WI38 (cell line): ENCODE data around the gene GNA14.

Experiments
- H3K4me3 ChIP-seq: 2 replicates; pipeline ENCODE4 v1.5.1; 2011; ENCODE audit warnings: low read depth, mild to moderate bottlenecking, control low read depth, low read length
- TF ChIP-seq, protein P1 (sequence below): IDR thresholded peaks from 2 replicates; pipeline ENCODE4 v1.5.1; 2012; ENCODE audit warnings: low read depth, mild to moderate bottlenecking, control low read depth, low read length

Gene GNA14

DNA sequence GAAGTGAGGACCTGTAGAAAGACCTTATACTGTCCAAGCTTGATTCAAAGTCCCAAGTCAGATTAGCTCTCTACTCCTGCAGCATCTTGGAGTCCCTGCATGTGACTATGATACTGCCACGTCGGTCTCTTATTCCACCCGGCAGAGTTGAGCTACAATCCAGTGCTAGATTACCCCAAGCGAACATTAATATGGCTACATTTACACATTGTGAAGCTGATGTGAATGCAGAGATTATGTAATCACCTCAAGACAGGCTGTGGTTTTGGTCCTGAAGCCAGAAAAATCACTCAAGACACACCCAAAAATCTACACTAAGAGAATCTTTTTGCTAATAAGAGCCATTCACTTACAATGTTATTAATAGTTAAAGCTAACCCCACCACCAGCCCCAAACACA lies 116.7 kb downstream of the GNA14 start:
- no peak overlapping the region for H3K4me3 ChIP-seq
- TF ChIP-seq, protein P1, sequence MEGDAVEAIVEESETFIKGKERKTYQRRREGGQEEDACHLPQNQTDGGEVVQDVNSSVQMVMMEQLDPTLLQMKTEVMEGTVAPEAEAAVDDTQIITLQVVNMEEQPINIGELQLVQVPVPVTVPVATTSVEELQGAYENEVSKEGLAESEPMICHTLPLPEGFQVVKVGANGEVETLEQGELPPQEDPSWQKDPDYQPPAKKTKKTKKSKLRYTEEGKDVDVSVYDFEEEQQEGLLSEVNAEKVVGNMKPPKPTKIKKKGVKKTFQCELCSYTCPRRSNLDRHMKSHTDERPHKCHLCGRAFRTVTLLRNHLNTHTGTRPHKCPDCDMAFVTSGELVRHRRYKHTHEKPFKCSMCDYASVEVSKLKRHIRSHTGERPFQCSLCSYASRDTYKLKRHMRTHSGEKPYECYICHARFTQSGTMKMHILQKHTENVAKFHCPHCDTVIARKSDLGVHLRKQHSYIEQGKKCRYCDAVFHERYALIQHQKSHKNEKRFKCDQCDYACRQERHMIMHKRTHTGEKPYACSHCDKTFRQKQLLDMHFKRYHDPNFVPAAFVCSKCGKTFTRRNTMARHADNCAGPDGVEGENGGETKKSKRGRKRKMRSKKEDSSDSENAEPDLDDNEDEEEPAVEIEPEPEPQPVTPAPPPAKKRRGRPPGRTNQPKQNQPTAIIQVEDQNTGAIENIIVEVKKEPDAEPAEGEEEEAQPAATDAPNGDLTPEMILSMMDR = no peak

DNA sequence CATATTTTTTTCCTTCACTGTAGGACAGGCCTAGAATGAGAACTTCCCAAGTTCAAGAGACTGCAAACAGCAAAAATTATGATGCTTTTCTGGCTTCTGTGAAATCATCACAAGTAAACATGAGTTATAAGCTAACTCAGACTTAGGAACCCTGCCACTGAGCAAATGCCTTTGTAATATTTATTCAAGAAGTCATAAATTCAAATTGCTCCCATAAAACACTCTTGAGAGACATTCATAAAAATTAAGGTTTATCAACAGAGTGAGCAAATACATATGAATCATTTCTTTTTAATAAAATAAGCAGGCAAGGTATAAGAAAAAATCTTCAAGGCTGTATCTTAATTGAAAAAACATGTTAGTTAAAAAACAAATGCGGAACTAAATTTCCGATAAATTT lies 124.2 kb downstream of the GNA14 start:
- TF ChIP-seq, protein P1 = no peak
- no peak overlapping the region for H3K4me3 ChIP-seq

DNA sequence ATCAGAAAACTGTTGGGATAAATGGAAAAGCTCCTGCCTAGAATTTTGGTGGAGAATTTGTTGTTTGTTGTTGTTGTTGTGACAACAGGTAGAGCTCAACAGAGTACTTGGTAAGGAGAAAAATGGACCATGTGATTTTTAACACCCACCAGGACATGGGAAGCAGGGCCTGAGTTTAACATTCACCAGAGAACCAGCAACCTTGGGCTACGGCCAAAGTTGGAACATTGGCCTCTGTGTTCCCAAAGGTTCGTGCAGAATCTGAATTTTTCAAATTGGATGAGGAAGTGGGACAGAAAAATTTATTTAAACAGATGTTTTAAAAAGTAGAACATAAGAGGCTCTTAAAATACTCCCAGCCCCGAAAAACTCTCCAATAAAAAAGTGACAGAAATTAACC lies 127.0 kb downstream of the GNA14 start:
- H3K4me3 ChIP-seq = no peak overlapping the region

DNA sequence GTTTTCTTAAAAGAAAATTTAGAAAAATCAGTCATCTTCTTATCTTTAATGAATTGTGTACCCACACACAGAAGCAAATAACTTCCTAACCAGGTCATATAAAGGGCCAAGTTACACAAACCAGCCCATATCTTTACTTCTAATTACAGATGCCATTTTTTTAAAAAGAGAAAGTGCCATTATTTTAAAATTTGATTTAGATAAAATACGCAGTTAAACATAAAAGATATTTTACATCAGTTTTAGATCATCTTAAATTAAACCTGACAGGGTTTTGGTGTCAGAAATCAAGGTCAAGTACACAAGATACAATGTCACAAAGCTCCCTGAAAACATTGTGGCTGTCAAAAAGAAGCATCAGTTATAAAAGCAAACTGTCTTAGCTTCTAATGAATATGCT lies 129.4 kb downstream of the GNA14 start:
- TF ChIP-seq, protein P1 = no peak
- H3K4me3 ChIP-seq = no peak overlapping the region

More for the DNA sequence above, 127.0 kb downstream of the GNA14 start:
- TF ChIP-seq, protein P1 = no peak

DNA sequence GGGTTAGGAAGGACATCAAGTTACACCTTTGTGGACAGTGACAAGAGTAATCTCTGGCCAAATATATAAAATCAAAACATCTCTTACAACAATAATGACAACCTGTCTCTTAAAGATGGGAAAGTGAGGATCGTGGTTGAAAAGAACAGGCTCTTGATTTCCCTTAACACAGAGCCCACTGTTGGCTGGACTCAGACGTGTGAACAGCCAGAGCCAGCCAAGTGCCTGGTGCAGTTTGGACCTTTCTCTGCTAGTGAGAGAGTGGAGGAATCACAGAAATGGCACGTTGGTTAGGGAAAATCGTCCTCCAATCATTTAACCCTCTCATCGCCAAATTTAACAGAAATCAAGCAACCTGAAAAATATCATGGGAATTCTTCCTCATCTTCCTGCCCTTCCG lies 131.3 kb downstream of the GNA14 start:
- TF ChIP-seq, protein P1 = no peak
- no peak overlapping the region for H3K4me3 ChIP-seq

DNA sequence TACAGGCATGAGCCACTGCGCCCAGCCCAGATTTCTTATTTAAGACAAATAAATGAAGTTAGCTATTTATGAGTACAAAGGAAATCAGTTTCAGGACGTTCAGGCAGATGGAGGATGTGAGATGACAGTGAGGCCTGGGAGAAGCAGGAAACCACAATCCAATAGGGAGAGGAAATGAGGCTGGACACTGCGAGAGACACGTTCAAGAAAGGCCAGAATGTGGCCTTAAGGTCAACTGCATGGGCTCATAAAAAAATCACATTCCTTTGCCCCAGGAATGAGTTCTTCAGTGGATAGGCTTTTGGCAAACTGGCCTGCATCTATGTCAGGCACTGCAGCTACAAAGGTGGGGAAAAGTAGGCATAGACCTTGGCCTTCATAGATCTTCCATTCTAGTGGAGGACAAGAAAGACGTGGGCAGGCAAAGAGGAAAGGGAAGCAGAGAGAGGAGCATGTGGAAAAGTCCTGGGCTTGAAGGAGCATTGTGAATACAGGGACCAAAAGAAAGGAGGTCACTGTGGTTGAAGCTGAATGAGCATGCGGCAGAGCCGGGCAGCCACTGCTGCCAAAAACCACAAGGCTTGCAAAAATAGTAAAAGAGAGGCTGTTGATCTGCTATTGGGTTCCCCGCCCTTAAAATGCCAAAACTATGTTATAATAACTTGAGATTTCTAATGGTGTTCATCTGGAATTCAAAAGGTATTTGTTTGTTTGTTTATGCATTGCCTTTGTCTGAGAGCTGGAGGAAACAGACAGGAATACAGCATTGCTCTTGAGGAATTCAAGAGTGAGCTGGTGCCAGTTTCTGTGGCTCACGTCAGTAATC lies 133.0 kb downstream of the GNA14 start:
- no peak overlapping the region for H3K4me3 ChIP-seq
- TF ChIP-seq, protein P1 = no peak

DNA sequence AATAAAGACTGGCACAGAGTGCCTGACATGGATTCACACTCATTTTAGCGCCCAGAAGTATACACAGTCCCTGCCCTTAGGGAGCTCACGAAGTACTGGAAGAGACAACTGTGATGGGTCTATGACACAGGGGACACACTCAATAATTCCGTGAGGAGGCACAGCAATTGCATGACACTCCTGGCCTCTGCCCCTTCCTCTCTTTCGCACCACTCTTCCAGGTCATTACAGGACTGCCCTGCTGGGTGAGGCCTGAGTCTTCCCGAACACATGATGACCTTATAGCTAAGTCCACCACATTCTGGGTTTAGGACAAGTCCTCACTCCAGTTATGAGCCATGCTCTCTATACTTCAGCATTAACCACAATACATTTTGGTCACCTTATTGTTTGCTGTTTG lies 134.7 kb downstream of the GNA14 start:
- H3K4me3 ChIP-seq = no peak overlapping the region
- TF ChIP-seq, protein P1 = no peak
